AG04450 (cell line): ENCODE measurements around the gene ANKRD55. TPM values are rescaled to one million over a fixed set of nuclear protein-coding genes. Genes with fewer than 3 reads are reported as not detected.
"Not testable (repeated sequence)": the region's sequence is repeated elsewhere in the genome, so short reads cannot be mapped to it uniquely, and the experiment has no call there.

Source experiments
- CTCF ChIA-PET: fragments of 300-600, 350-600 bp; formaldehyde crosslinking; extraction: SDS; loops from one replicate; lab custom pipeline; 2022; ENCODE audit warnings: antibody characterized with exemption, inconsistent platforms; lab: Charles Lee
- POLR2A ChIA-PET: fragments of 350-600 bp; formaldehyde crosslinking; extraction: SDS; loops from one replicate; lab custom pipeline; 2021; ENCODE audit warnings: antibody characterized with exemption, inconsistent platforms; lab: Yijun Ruan, JAX
- DNase-seq: peaks from one replicate; pipeline ENCODE4 v3.0.0-alpha.2; 2011; ENCODE audit warnings: low read depth, low spot score
- H3K27ac ChIP-seq: one replicate; pipeline ENCODE4 v1.5.1; 2012; ENCODE audit warnings: low read depth, low read length, control low read depth
- H3K27me3 ChIP-seq: one replicate; pipeline ENCODE4 v1.6.0; 2012; ENCODE audit warnings: low read length; ENCODE audit not compliant: control insufficient read depth, insufficient read depth
- H3K4me3 ChIP-seq: 2 replicates; pipeline ENCODE4 v1.5.1; 2011; ENCODE audit warnings: mild to moderate bottlenecking, low read depth, low read length, control low read depth
- H3K9me3 ChIP-seq: 2 replicates; pipeline ENCODE4 v1.5.1; 2012; ENCODE audit warnings: low read length; ENCODE audit not compliant: control insufficient read depth, insufficient read depth
- CTCF ChIP-seq: IDR thresholded peaks from 2 replicates; pipeline ENCODE4 v1.5.1; 2011; ENCODE audit warnings: low read depth, low read length, control low read depth, inconsistent platforms
- polyA plus RNA-seq: library from polyadenylated mRNA; depleted of rRNA; stranded (reverse); fragments of >200 nt; gene quantifications from 2 replicates; pipeline ENCODE4 v1.2.3, GENCODE V29; 2011

ANKRD55 gene
- polyA plus RNA-seq, 1 experiment = not detected

GRCh38 chr5:56080375-56081052, 152.6 kb downstream of the ANKRD55 start:
- ChIA-PET POLR2A (interaction anchor here (1.2 kb wide), 1 partner anchor 44 kb away, joined by 3 read pairs; no protein-coding TSS in a partner anchor), CTCF (no interaction called here)
- H3K9me3 ChIP-seq = no peaks in the 10 kb centered on the region; the same call in 1 of the 2 replicates
- DNase-seq = no peak
- TF ChIP-seq CTCF = no peak
- no peak overlapping the region for H3K4me3 ChIP-seq
- H3K27ac ChIP-seq = no peak overlapping the region
- no peaks in the 10 kb centered on the region for H3K27me3 ChIP-seq

- CTCF ChIA-PET, H3K4me3 ChIP-seq, H3K27me3 ChIP-seq, H3K27ac ChIP-seq, H3K9me3 ChIP-seq, DNase-seq: not testable (repeated sequence)
- POLR2A ChIA-PET = interaction anchor here (1.0 kb wide), 1 partner anchor 45 kb away, joined by 3 read pairs; no protein-coding TSS in a partner anchor
These were observed 154.0 kb downstream of the ANKRD55 start for GRCh38 chr5:56079157-56079500.

GRCh38 chr5:56078278-56079156, 154.6 kb downstream of the ANKRD55 start:
- Histone ChIP-seq H3K27me3 (no peaks in the 10 kb centered on the region), H3K4me3 (no peak overlapping the region), H3K27ac (no peak overlapping the region), H3K9me3 (no peaks in the 10 kb centered on the region; the same call in 1 of the 2 replicates)
- POLR2A ChIA-PET = interaction anchor here (1.0 kb wide), 1 partner anchor 45 kb away, joined by 3 read pairs; no protein-coding TSS in a partner anchor
- no peak for DNase-seq
- TF ChIP-seq CTCF = no peak
- CTCF ChIA-PET = no interaction called here

GRCh38 chr5:56077796-56078233, 155.3 kb downstream of the ANKRD55 start:
- no peak for DNase-seq
- CTCF ChIA-PET = interaction anchor here (0.7 kb wide), 1 partner anchor 1157 kb away, joined by 4 read pairs; no protein-coding TSS in a partner anchor

GRCh38 chr5:56076486-56076885, 156.6 kb downstream of the ANKRD55 start:
- H3K27ac ChIP-seq = no peak overlapping the region
- H3K9me3 ChIP-seq = no peaks in the 10 kb centered on the region
- no peaks in the 10 kb centered on the region for H3K27me3 ChIP-seq
- TF ChIP-seq CTCF = no peak
- ChIA-PET CTCF (no interaction called here), POLR2A (no interaction called here)
- no peak for DNase-seq
- no peak overlapping the region for H3K4me3 ChIP-seq

More at GRCh38 chr5:56077796-56078233, 155.3 kb downstream of the ANKRD55 start:
- Histone ChIP-seq H3K4me3 (no peak overlapping the region), H3K27me3 (no peaks in the 10 kb centered on the region), H3K27ac (no peak overlapping the region), H3K9me3 (no peaks in the 10 kb centered on the region)
- TF ChIP-seq CTCF = no peak
- POLR2A ChIA-PET = no interaction called here
